Upper lobe of left lung (tissue), 6 donors: Measurements from ENCODE around the gene ROPN1L. TPM values are rescaled to one million over a fixed set of nuclear protein-coding genes. Genes with fewer than 3 reads are reported as not detected.

ENCODE experiments used
- ATAC-seq, 2 donors: fragments of 200-7000 bp; cut with Tn5 transposase; one replicate each; pipeline ENCODE4 v1.9.1; 2022; ENCODE audit warnings: mild to moderate bottlenecking in 2 of 2, moderate library complexity in 2 of 2; ENCODE audit not compliant: low FRiP score in 2 of 2
- DNase-seq, 2 donors: peaks; one replicate each; pipeline ENCODE4 v3.0.0-alpha.2; 2019 to 2020
- H3K27ac ChIP-seq, 4 donors: fragments of 200-600 bp; sonication (generic); one replicate each; pipeline ENCODE4 v1.5.1; 2016 to 2019
- H3K27me3 ChIP-seq, 4 donors: fragments of 200-600 bp; sonication (generic); one replicate each; pipeline ENCODE4 v1.5.1; 2017 to 2019
- H3K36me3 ChIP-seq, 4 donors: fragments of 200-600 bp; sonication (generic); one replicate each; pipeline ENCODE4 v1.5.1; 2016 to 2019
- H3K4me1 ChIP-seq, 4 donors: fragments of 200-600 bp; sonication (generic); one replicate each; pipeline ENCODE4 v1.5.1; 2018 to 2019
- H3K4me3 ChIP-seq, 4 donors: fragments of 200-600 bp; sonication (generic); one replicate each; pipeline ENCODE4 v1.5.1; 2017 to 2019; ENCODE audit warnings: mild to moderate bottlenecking in 2 of 4, moderate library complexity in 1 of 4
- H3K9me3 ChIP-seq, 4 donors: fragments of 200-600 bp; sonication (generic); one replicate each; pipeline ENCODE4 v1.5.1; 2018 to 2019
- EP300 ChIP-seq, 4 donors: sonication (generic); formaldehyde crosslinking; IDR thresholded peaks; one replicate each; pipeline ENCODE4 v1.5.1; 2017; ENCODE audit warnings: antibody characterized with exemption in 4 of 4, control low read depth in 2 of 4
- POLR2A ChIP-seq, 4 donors: fragments of 450-650 bp; IDR thresholded peaks; one replicate each; pipeline ENCODE4 v1.5.1; 2016 to 2017; ENCODE audit warnings: antibody characterized with exemption in 4 of 4, mild to moderate bottlenecking in 2 of 4
- POLR2AphosphoS5 ChIP-seq, 2 donors: sonication (generic); formaldehyde crosslinking; IDR thresholded peaks; one replicate each; pipeline ENCODE4 v1.5.1; 2017; ENCODE audit warnings: antibody characterized with exemption in 2 of 2
- WGBS, 2 donors: methylation state at CpG; one replicate each; pipeline ENCODE4 v1.1.5; 2017 to 2018; 5-methylcytosine and 5-hydroxymethylcytosine counted together
- total RNA-seq, 6 donors: library from RNA; depleted of rRNA in 4 of 6; stranded (reverse); fragments of >200 nt in 4 of 6; gene quantifications; one replicate each; pipeline versions ENCODE4 v1.1.0 to v1.2.1, GENCODE V29; 2016 to 2021
- TF ChIP-seq, protein P1 (sequence below), 6 experiments: fragments of 450-650 bp in 4 of 6; fragments of 200-600 bp in 2 of 6; sonication (generic) in 2 of 6; IDR thresholded peaks; one replicate each; pipeline ENCODE4 v1.5.1; 2016 to 2019; ENCODE audit warnings: antibody characterized with exemption in 6 of 6
- donor health status: DM: no; HTN: no; CAD: no; lungs with moderate emphysema.
- donor health status: DM: no; HTN: yes; CAD: no; lungs with severe emphysema.

ROPN1L gene
- total RNA-seq, 6 donors from 2014 or later, result 0.89 to 70.3 (median 13.6) TPM

DNA sequence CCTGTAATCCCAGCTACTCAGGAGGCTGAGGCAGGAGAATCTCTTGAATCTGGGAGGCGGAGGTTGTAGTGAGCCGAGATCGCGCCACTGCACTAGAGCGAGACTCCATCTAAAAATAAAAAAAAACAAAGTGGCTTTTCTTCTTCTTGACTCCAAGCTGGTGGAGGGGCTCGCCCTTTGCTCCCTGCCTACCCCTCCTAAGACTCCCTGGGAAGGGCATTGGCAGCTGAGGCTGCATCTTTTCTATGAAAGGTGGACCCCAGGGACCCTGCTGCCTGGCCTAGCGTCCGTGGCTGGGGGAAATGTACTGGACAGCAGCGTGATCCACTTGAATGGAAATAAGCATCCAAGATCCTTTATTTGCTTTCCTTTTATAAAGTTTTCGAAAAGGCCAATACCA is 24.0 kb downstream of the ROPN1L start:
- DNase-seq, result no peak
- ATAC-seq, result no peak
- Histone ChIP-seq H3K4me1 (peaks cover 0 to 19% (median 9%) of the 10 kb centered on the region in 4 donors), H3K9me3 (no peaks in the 10 kb centered on the region), H3K4me3 (no peak overlapping the region), H3K27me3 (no peaks in the 10 kb centered on the region), H3K36me3 (no peaks in the 10 kb centered on the region), H3K27ac (no peak overlapping the region)
- 89 to 96% methylated on average over 10 of the region's 10 CpGs for whole genome bisulfite sequencing, 2 donors
- no peak for TF ChIP-seq POLR2AphosphoS5 (IDR thresholded peaks at IDR 0.05)
- TF ChIP-seq, protein P1, sequence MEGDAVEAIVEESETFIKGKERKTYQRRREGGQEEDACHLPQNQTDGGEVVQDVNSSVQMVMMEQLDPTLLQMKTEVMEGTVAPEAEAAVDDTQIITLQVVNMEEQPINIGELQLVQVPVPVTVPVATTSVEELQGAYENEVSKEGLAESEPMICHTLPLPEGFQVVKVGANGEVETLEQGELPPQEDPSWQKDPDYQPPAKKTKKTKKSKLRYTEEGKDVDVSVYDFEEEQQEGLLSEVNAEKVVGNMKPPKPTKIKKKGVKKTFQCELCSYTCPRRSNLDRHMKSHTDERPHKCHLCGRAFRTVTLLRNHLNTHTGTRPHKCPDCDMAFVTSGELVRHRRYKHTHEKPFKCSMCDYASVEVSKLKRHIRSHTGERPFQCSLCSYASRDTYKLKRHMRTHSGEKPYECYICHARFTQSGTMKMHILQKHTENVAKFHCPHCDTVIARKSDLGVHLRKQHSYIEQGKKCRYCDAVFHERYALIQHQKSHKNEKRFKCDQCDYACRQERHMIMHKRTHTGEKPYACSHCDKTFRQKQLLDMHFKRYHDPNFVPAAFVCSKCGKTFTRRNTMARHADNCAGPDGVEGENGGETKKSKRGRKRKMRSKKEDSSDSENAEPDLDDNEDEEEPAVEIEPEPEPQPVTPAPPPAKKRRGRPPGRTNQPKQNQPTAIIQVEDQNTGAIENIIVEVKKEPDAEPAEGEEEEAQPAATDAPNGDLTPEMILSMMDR (IDR thresholded peaks at IDR 0.05), result no peak
- no peak for TF ChIP-seq POLR2A (IDR thresholded peaks at IDR 0.05)
- no peak for TF ChIP-seq EP300 (IDR thresholded peaks at IDR 0.05)

DNA sequence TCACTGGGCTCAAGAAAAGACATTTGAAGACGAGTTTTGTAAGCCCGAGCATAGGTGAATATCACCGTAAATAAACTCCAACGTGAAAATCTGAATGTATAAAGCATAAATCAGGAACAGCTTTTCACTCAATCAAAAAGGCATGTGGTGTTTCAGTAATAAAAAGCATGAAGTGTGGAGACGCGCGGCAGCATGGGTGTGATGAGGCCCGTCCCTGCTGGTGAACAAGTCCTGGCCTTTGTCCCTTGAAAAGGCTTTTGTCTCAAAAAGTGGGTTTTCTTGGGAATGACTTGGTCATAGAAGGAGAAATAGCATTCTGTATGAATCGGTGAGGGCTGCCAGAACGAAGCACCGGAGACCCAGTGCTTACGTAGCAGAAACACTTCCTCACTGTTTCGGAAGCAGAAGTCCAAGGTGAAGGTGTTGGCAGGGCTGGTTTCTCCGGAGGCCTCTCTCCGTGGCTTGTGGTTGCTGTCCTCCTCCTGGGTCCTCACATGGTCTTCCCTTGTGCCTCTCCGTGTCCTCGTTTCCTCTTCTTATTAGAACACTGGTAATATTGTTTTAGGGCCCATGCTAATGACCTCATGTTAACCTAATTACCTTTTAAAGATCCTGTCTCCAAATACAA is 24.9 kb downstream of the ROPN1L start:
- 83 to 89% methylated on average over 17 of the region's 17 CpGs for WGBS, 2 donors
- TF ChIP-seq EP300 (IDR thresholded peaks at IDR 0.05) (no peak), POLR2A (IDR thresholded peaks at IDR 0.05) (no peak), POLR2AphosphoS5 (IDR thresholded peaks at IDR 0.05) (no peak)
- TF ChIP-seq, protein P1 (IDR thresholded peaks at IDR 0.05), result no peak
- Histone ChIP-seq H3K9me3 (no peaks in the 10 kb centered on the region), H3K4me3 (no peak overlapping the region), H3K4me1 (peaks cover 0 to 14% (median 7%) of the 10 kb centered on the region in 4 donors), H3K27me3 (no peaks in the 10 kb centered on the region), H3K27ac (no peak overlapping the region), H3K36me3 (no peaks in the 10 kb centered on the region)
- no peak for ATAC-seq
- peak in 1 of 2 donors; percentile 36 for DNase-seq

GRCh38 chr5:10467281-10468198 is 25.9 kb downstream of the ROPN1L start:
- ATAC-seq (no peak), DNase-seq (no peak)
- WGBS, 2 donors, result 47 to 53% methylated on average over 15 to 21 of the region's 21 CpGs
- no peaks in the 10 kb centered on the region for H3K9me3 ChIP-seq
- H3K36me3 ChIP-seq, result no peaks in the 10 kb centered on the region
- no peaks in the 10 kb centered on the region for H3K27me3 ChIP-seq
- TF ChIP-seq EP300 (IDR thresholded peaks at IDR 0.05) (no peak), POLR2A (IDR thresholded peaks at IDR 0.05) (no peak), POLR2AphosphoS5 (IDR thresholded peaks at IDR 0.05) (no peak)
- TF ChIP-seq, protein P1 (IDR thresholded peaks at IDR 0.05), result no peak
- peak overlapping the region in 2 of 4 donors; percentile 13 to 40 for H3K27ac ChIP-seq
- H3K4me1 ChIP-seq, result peaks cover 0 to 14% (median 7%) of the 10 kb centered on the region in 4 donors
- H3K4me3 ChIP-seq, result no peak overlapping the region

DNA sequence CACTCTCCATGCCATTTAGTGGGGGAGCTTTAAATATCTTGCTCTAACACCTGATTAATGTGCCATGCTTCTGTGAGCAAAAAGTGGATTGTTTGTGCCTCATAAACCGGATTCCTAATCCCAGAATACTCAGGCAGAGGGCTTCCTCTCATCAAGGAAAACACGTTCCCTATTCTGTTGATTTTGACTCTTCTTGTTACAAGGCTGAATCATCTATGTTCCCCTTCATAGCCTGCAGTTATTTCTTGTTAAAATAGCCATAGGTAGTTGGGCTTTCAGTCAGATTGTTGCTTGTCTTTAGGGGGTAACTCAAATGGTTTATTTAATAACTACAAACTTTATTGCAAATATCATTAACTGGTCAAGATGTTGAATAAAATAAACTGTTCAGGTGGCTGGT is 26.6 kb downstream of the ROPN1L start:
- Histone ChIP-seq H3K27ac (no peak overlapping the region), H3K27me3 (no peaks in the 10 kb centered on the region), H3K36me3 (no peaks in the 10 kb centered on the region), H3K4me1 (peaks cover 0 to 14% (median 7%) of the 10 kb centered on the region in 4 donors), H3K4me3 (no peak overlapping the region), H3K9me3 (no peaks in the 10 kb centered on the region)
- TF ChIP-seq, protein P1 (IDR thresholded peaks at IDR 0.05), result no peak
- no peak for TF ChIP-seq EP300 (IDR thresholded peaks at IDR 0.05)
- ATAC-seq (no peak), DNase-seq (no peak)
- 69 to 87% methylated on average over 2 of the region's 2 CpGs for WGBS, 2 donors
